Aorta (tissue), 5 donors: ENCODE measurements around the gene DUSP28. TPM values are rescaled to one million over a fixed set of nuclear protein-coding genes. Genes with fewer than 3 reads are reported as not detected.

Experiments used
- ATAC-seq: fragments of 200-7000 bp; cut with Tn5 transposase; one replicate; pipeline ENCODE4 v1.9.1; 2022; ENCODE audit warnings: moderate library complexity; ENCODE audit not compliant: low FRiP score
- DNase-seq, 2 donors: peaks; one replicate each; pipeline ENCODE4 v3.0.0-alpha.2; 2020
- H3K27ac ChIP-seq, 2 donors: one replicate each; pipeline ENCODE4 v1.5.1; 2013; ENCODE audit warnings: low read length in 2 of 2, mild to moderate bottlenecking in 2 of 2, moderate library complexity in 2 of 2, control low read depth in 1 of 2, inconsistent platforms in 1 of 2, low read depth in 1 of 2
- H3K27me3 ChIP-seq, 2 donors: one replicate each; pipeline ENCODE4 v1.6.1; 2013; ENCODE audit warnings: control low read depth in 1 of 2, low read length in 1 of 2, mild to moderate bottlenecking in 1 of 2, moderate library complexity in 1 of 2; ENCODE audit not compliant: insufficient read depth in 2 of 2, control insufficient read depth in 1 of 2
- H3K36me3 ChIP-seq, 2 donors: one replicate each; pipeline ENCODE4 v1.6.1; 2013; ENCODE audit warnings: control low read depth in 1 of 2, low read length in 1 of 2, mild to moderate bottlenecking in 1 of 2; ENCODE audit not compliant: insufficient read depth in 2 of 2, control insufficient read depth in 1 of 2
- H3K4me1 ChIP-seq, 2 donors: one replicate each; pipeline ENCODE4 v1.6.1; 2013; ENCODE audit warnings: low read length in 2 of 2, control low read depth in 1 of 2, mild to moderate bottlenecking in 1 of 2, moderate library complexity in 1 of 2; ENCODE audit not compliant: insufficient read depth in 2 of 2, control insufficient read depth in 1 of 2
- H3K4me3 ChIP-seq, 2 donors: one replicate each; pipeline ENCODE4 v1.5.1; 2013; ENCODE audit warnings: low read length in 2 of 2, control low read depth in 1 of 2, mild to moderate bottlenecking in 1 of 2
- H3K9me3 ChIP-seq: one replicate; pipeline ENCODE4 v1.6.1; 2013; ENCODE audit warnings: mild to moderate bottlenecking, low read length; ENCODE audit not compliant: control insufficient read depth
- WGBS, 2 donors: extraction: QIAGEN DNeasy Blood & Tissue Kit; methylation state at CpG; one replicate each; pipeline ENCODE4 v1.1.7; 2013; 5-methylcytosine and 5-hydroxymethylcytosine counted together
- intact Hi-C, 2 donors: fragments of 100-400 bp; cut with DNase I; formaldehyde crosslinking; loops; one replicate each; pipeline versions ENCODE4 v1.14.2 to v1.15.0; 2022
- polyA plus RNA-seq, 2 donors: library from polyadenylated mRNA; stranded (reverse); fragments of 200-250 nt; gene quantifications; one replicate each; pipeline ENCODE4 v1.2.3, GENCODE V29; 2013
- total RNA-seq, 2 donors: library from RNA; stranded (reverse); fragmentation: NEBNext Ultra II Directional; extraction: Animal tissue kit (Norgen Biotek cat#: 25700); gene quantifications; one replicate each; pipeline ENCODE4 v1.2.1, GENCODE V29; 2021
- donor health status: healthy with polysubstance abuse.
- donor health status: Bipolar disorder and iron deficiency.
- donor health status: DM: no; HTN: no; CAD: no.
- donor health status: DM: no; HTN: no; CAD: no.
- donor health status: DM: yes; HTN: yes; CAD: no.

The DUSP28 gene
- total and polyA plus RNA-seq, 4 donors: 2.1 to 5.0 (median 3.2) TPM

DNA sequence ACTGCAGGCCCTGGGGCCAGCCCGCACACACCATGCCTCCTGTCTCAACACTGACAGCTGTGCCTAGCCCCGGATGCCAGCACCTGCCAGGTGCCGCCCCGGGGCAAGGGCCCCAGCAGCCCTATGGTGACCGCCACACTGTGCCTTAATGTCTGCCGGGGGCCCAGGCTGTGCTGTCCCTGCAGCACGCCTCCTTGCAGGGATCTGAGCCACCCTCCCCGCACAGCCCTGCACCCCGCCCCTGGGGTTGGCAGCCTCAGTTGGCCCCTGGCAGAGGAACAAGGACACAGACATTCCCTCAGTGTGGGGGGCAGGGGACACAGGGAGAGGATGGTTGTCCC lies 17.9 kb downstream of the DUSP28 start:
- no peak for ATAC-seq
- no peak overlapping the region for H3K27ac ChIP-seq
- no peaks in the 10 kb centered on the region for H3K9me3 ChIP-seq
- H3K4me3 ChIP-seq: no peak overlapping the region
- H3K4me1 ChIP-seq: no peaks in the 10 kb centered on the region
- DNase-seq: no peak
- peaks cover 0 to 2% of the 10 kb centered on the region in 2 donors for H3K36me3 ChIP-seq
- intact Hi-C loops: no loop called here
- WGBS, 2 donors: 81 to 87% methylated on average over 9 of the region's 9 CpGs
- H3K27me3 ChIP-seq: no peaks in the 10 kb centered on the region

DNA sequence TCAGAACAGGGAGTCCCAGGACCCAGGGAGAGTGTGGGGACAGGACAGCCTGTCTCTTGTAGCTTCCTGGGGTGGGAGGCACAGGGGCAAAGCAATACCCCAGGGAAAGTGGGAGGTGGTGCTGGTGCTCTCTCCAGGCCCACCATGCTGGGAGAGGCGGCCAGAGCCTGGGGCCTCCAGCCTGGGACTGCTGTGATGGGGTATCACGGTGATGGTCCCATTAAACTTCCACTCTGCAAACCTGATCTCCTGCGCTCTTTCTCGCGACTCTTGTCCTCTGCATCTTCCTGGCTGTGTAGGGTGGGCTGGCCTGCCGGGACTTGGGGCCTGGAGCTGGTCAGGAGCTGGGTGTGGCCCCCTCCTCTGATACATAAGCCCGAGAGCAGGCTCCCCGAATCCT lies 18.3 kb downstream of the DUSP28 start:
- Histone ChIP-seq H3K4me3 (no peak overlapping the region), H3K4me1 (no peaks in the 10 kb centered on the region), H3K27me3 (no peaks in the 10 kb centered on the region), H3K9me3 (no peaks in the 10 kb centered on the region), H3K36me3 (peaks cover 0 to 2% of the 10 kb centered on the region in 2 donors), H3K27ac (no peak overlapping the region)
- WGBS, 2 donors: 83 to 90% methylated on average over 8 of the region's 8 CpGs
- no peak for DNase-seq
- ATAC-seq: no peak
- intact Hi-C loops: no loop called here

DNA sequence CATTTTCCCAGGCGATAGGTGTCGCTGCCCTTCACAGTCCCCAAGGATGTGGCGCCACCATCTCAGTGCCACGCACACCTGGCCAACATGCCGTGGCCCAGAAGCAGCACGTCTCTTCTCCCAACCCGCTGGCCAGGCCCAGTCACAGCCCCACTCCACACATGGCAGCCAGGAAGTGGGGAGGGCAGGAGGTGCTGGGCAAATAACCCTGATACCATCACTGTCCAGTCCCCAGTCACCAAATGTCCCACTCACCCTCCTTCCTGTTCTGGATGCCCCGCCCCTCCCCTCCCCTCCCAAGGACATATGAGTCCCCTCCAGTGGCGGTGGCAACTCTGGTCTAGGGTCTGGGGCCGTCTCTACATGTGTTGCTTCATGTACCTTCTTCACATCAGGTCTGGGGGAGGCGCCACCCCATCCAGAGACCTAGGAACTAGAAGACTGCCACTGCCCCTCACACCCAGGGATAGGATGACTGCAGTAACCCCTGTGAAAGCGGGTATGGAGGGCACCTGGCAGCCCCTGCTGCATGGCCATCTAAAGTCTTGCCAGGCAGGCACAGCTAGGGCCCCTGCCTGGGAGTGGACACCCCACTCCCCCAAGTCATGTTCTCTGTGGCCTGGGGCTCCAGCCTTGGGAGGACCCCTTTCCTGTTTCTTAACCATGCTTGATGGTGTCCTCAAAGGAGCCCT lies 19.1 kb downstream of the DUSP28 start:
- Histone ChIP-seq H3K9me3 (no peaks in the 10 kb centered on the region), H3K4me3 (no peak overlapping the region), H3K36me3 (peaks cover 0 to 2% of the 10 kb centered on the region in 2 donors), H3K4me1 (no peaks in the 10 kb centered on the region), H3K27ac (no peak overlapping the region), H3K27me3 (no peaks in the 10 kb centered on the region)
- 85 to 92% methylated on average over 12 of the region's 12 CpGs for WGBS, 2 donors
- no peak for ATAC-seq
- intact Hi-C loops: no loop called here
- no peak for DNase-seq

DNA sequence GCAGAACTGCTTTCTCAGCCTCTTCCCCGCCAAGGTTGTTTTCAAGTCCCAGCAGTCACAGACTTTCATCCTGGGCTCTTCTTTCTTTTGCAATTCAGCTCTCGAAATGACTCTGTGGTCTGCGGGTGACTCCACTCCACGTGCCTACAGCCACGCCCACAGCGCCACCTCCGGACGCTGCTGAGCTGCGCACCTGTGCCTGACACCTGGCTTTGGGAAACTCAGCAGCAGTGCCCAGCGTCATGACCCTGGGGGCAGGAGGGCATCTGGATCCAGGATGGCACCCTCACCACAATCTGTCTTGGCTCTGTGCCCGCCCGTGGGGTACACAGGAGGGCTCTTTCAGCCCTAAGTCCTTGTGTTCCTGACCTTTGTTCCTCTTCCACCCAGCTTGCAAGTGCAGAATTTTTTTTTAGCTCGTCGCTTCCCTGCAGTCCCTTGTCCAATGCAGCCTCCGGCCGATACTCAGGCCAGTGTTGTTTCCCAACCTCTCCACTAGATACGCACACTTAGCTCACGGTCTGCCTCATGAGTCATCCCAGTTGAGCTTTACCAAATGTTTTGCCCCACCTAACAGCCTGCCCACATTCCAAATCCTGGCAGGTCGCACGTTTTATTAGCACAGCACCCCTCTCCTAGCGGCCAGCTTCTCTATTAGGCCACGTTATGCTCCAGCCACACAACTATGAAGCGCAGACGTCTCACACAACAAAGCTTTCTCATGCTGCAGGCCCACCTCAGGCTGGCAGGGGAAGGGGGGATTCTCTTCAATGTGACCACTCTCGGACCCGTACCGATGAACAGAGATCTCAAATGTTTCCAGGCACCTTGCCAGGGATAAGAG lies 19.8 kb downstream of the DUSP28 start:
- Histone ChIP-seq H3K27me3 (no peaks in the 10 kb centered on the region), H3K27ac (peak overlapping the region in 1 of 2 donors; percentile 7), H3K4me1 (no peaks in the 10 kb centered on the region), H3K4me3 (no peak overlapping the region), H3K36me3 (no peaks in the 10 kb centered on the region), H3K9me3 (no peaks in the 10 kb centered on the region)
- DNase-seq (peak in 1 of 2 donors; percentile 81), ATAC-seq (peak; percentile 34)
- 56 to 58% methylated on average over 27 of the region's 27 CpGs for WGBS, 2 donors
- intact Hi-C loops: no loop called here

DNA sequence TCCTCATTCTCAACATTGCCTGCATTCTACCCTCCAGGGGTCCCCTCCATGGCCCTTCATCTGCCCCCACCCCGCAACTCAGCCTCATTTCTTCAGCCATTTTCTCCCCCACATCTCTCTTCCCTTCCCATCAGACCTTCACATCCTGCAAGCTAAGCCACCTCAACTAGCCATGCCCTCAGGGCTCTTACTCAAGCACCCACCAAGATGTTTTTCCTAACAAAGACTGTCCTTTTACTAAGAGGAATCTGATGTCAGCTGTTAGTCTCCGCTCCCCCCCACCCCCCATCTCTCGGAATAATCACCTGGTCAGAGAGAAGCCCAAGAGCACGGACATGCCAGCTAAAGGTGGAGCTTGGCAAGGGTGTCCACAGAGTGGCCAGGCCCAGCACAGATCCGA lies 21.7 kb downstream of the DUSP28 start:
- intact Hi-C loops: no loop called here
- ATAC-seq (no peak), DNase-seq (no peak)
- Histone ChIP-seq H3K4me1 (no peaks in the 10 kb centered on the region), H3K27me3 (no peaks in the 10 kb centered on the region), H3K4me3 (no peak overlapping the region), H3K9me3 (no peaks in the 10 kb centered on the region), H3K36me3 (no peaks in the 10 kb centered on the region), H3K27ac (no peak overlapping the region)
- WGBS, 2 donors: 91 to 97% methylated on average over 5 of the region's 5 CpGs

DNA sequence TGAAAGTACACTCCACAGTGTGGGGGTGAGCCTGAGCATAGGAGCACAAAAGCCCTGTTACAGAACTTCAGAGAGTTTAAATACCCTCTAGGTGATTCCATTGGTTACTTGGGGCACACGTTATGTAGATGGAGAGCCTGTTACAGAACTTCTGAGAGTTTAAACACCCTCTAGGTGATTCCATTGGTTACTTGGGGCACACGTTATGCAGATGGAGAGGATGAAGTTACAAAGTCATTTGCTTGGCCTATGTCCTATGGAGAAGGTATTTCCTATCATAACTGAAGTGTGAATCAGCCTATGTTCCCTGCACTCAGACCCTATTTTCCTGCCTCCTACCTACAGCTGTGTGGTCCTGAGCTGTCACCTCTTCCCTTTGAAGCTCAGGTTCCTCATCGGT lies 22.6 kb downstream of the DUSP28 start:
- H3K4me3 ChIP-seq: no peak overlapping the region
- H3K4me1 ChIP-seq: no peaks in the 10 kb centered on the region

DNA sequence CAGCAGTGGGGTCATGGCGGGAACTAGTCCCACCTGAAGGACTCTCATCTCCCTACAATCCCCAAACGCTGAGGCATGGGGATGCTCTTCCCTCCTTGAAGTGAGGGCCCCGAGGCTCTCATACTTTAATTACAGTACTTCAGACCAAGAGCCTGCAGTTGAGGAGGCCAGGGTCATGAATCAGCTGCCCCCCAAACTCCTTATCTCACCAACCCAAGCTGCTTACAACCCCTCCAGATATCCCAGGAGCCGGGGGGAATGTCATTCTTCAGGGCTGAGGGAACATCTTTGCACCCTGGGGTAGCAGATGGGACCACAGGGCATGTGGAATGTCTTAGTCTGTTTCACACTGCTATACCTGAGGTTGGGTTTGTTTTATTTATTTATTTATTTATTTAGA lies 23.6 kb downstream of the DUSP28 start:
- intact Hi-C loops: no loop called here
- no peak overlapping the region for H3K27ac ChIP-seq
- DNase-seq (peak in 1 of 2 donors; percentile 37), ATAC-seq (no peak)
- H3K4me3 ChIP-seq: no peak overlapping the region
- no peaks in the 10 kb centered on the region for H3K9me3 ChIP-seq
- H3K27me3 ChIP-seq: no peaks in the 10 kb centered on the region
- no peaks in the 10 kb centered on the region for H3K36me3 ChIP-seq
- WGBS, 2 donors: 87 to 90% methylated on average over 4 of the region's 4 CpGs
- H3K4me1 ChIP-seq: no peaks in the 10 kb centered on the region

More for the DNA sequence above, 22.6 kb downstream of the DUSP28 start:
- Histone ChIP-seq H3K36me3 (no peaks in the 10 kb centered on the region), H3K27ac (no peak overlapping the region), H3K27me3 (no peaks in the 10 kb centered on the region), H3K9me3 (no peaks in the 10 kb centered on the region)
- 82 to 88% methylated on average over 3 of the region's 3 CpGs for WGBS, 2 donors
- intact Hi-C loops: no loop called here
- no peak for DNase-seq
- ATAC-seq: no peak

DNA sequence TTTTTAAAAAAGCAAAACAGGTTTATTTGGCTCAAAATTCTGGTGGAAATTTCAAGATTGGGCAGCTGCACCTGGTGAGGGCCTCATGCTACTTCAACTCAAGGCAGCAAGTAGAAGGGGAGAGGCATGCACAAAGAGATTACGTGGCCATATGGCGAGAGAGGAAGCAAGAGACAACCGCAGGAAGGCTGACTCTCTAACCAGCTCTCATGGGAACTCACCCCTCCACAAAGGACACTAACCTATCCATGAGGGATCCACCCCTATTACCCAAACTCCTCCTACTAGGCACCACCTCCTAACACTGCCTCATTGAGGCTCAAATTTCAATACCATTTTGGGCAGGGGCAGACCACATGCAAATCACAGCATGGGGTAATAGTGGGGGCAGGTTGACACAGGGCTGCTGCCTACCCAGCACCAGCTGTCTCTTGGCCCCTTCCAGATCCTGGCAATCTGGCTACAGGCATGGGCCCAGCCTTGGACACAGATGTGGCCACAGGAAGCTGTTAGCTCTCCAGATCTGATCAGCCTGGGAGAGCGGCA lies 24.4 kb downstream of the DUSP28 start:
- no peak overlapping the region for H3K4me3 ChIP-seq
- peak; percentile 22 to 61 for DNase-seq
- no peak for ATAC-seq
- H3K9me3 ChIP-seq: no peaks in the 10 kb centered on the region
- no peaks in the 10 kb centered on the region for H3K27me3 ChIP-seq
- intact Hi-C loops: no loop called here
- 84 to 87% methylated on average over 4 of the region's 4 CpGs for WGBS, 2 donors
- no peak overlapping the region for H3K27ac ChIP-seq
- no peaks in the 10 kb centered on the region for H3K36me3 ChIP-seq
- H3K4me1 ChIP-seq: no peaks in the 10 kb centered on the region
